ENCODE measurements around the gene GPRIN1.
"Not testable (repeated sequence)": the region's sequence is repeated elsewhere in the genome, so short reads cannot be mapped to it uniquely, and the experiment has no call there.

The GPRIN1 gene

DNA sequence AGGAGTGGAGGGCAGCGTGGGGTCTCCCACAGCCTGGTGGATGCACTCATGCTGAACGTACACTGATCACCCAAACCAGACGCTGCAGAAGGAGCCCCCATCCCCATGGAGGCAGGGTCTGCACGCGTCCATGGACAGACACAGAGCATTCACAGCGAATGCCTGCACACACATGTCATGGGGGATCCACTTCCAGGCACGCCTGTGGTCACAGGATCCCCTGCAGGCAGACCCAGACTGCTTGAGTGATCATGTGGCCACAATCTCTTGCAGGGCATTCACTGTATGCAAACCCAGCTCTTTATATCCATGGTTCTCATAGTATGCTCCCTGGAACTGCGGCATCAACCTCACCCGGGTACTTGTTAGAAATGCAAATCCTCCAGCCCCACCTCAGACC, 15.0 kb upstream of the GPRIN1 start:
- DNase-seq (ENCODE audit: low spot score): no peak

DNA sequence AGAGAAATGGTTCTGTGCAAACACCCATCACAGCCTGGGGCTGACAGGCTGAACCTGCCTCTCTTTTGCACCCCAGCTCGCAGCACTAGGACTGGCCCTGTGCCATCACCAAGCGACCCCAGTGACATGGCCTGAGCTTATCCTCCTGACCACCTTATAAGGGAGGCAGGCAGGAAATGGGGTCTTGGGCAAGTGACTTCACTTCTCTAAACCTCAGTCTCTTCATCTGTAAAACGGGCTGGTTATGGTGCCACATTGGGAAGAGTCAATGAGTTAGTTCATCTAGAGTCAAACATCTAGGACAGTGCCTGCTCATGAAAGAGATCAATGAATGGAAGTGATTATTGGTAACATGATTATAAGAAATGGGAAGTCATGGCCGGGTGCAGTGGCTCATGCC, 14.2 kb upstream of the GPRIN1 start:
- no peak for DNase-seq (ENCODE audit: low spot score)

DNA sequence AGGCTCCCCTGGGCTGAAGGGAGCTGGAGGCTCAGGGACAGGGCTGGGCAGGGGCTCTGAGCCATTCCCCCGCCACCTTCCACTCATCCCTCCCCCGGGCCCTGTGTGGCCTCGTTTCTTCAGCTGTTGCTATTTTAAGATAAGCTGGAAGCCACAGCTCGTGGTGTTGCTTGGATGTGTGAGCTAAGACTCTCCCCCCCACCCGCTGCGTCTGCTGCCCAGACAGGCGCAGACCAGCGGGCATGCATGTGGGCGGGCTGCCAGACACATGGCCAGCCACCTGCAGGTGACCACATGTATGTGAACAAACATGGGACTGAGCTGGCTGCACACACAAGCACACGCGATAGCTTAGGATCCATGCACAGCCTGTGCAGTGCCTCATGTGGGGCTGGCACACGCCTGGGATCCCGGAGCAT, 11.7 kb upstream of the GPRIN1 start:
- no peak for DNase-seq (ENCODE audit: low spot score)

DNA sequence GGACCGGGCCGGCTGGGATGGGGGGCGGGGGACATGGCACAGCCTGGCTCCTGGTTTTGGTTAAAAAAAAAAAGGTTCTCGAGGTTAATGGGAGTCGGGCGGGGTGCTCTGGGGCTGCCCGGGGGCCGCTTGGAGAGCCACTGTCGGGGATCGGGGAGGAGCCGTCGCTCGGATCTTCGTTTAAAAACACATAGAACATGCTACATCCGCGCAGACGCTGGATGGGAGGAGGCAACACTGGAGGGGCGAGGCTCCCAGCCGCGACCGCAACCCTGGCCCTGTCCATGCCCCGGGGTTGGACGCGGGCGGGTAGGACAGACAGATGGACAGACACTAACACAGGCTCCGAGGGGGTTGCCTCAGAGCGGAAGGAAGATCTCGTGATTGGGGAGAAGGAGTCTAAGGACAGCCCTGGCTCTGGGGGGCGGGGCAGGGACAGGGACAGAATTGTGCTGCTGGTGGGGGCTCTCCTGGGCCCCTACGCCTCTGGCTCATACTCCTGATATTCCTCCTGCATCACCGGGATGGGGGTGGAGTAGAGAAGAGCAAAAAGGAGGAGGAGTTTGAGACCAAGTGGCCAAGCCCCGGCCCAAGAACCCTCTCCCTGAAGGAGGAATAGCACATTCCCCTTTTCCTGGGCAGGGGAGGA, 10.5 kb upstream of the GPRIN1 start:
- DNase-seq (ENCODE audit: low spot score): no peak

DNA sequence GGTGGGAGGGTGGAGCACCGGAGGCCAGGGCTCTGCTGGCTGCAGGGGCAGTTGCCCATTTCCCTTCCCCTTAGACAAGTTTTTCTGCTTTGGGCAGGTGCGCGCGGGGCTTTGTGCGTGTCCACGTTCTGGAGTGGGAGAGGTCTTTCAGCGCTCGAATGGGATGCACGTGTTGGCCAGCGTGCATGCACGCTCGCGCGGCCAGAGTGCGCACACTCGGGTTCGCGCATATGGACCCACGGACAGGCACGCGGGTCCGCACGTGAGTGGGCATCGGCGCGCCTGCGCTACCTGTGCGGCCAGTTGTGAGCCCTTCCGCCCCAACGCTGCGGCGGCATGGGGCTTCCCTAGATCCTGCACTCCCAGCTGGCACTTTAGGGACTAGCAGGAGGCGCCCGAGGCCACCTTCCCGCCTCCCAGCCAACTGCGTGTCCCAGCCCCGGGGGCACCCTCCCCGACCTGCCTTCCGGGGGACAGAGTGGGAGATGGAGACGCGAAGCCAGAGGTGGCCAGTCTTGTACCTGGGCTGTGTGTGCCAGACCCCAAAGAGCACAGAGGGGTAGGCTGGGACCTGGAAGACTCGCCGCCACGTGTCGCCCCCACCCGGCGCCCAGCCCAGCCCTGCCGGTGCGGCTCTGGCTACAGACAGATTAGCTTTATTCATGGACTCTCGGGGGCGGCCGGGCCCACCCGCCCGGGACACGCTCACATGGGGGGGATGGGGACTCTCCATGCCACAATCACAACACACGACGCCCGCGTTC, 9.8 kb upstream of the GPRIN1 start:
- no peak for DNase-seq (ENCODE audit: low spot score)

DNA sequence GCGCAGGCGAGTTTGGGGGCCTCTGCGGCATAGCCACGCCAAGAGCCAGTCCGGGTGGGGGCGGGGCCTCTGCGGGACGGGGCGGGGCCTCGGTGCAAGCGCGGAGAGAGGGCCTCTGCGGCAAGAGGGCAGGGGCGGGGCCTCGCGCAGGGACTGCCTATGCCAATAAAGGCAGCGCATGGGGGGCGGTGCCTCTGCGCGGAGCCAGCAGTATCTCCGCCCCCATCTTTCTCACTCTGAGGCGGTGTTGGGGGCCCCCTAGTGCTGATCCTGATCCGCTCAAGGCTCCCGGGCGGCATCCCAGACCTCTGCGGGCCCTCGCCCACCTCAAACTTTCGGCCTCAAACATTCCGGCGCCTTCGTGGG, 9.2 kb upstream of the GPRIN1 start:
- peak; percentile 89 for DNase-seq (ENCODE audit: low spot score)

DNA sequence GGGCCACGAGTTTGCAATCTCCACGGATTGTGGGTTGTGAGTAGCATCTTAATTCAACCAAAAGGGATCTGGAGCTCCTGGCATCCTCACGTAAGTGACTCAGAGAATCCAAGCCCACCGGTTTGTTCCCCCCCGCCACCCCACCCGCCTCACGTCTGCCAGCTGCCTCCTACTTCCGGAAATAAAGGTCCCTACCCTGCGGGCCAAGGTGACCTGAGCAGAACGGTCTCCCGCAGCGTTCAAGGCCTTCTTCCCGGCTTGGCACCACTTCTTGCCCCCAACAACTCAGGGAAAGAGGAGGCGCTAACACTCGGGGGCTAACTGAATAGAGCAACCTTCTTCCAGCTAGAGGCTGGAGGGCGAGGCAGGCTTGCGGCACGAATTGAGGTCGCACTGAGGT, 8.8 kb upstream of the GPRIN1 start:
- no peak for DNase-seq (ENCODE audit: low spot score)

DNA sequence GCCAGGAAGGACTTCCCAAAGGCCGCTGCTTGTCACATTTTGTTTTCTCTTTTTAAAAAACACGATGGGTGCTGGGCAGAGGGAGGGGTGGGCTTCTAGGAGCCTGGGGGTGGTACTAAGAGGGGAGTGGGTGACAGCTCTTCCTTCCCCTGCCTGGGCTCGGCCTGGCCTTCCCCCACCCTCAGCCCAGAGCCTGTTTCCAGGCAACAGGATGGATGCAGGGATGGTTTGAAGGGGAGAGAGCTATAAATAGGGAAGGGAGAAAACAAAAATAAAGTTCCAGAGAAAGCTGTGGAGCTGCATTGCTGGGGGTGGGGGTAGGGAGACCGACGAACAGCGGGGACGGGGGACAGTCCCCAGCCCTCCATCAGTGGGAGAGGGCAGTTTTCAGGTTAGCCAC, 6.6 kb upstream of the GPRIN1 start:
- DNase-seq (ENCODE audit: low spot score): no peak

DNA sequence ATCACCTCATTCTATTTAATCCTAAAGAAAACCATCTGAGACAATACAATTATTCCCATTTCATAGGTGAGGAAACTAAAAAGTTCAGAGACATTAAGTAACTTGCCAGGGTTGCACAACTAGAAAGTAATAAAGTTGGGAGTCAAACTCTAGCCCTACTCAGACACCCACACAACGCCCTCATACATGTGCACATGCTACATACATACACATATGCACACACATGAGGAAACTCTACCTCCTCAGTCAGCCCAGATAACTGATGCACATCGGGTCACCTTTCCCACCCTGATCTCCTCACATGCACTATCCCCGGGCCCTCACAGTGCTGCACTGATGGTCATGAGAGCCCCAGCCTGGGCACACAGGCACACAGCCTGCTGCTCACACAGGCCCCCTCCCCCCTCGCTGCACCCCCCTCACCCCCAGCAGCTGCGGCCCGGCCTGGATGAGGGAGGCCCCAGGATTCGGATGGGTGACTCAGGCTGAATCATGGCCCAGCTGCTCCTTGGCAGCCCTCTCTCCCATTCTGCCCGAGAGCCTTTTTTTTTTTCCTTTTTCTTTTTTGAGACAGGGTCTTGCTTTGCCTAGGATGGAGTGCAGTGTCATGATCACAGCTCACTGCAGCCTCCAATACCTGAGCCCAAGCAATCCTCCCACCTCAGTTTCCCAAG, 5.0 kb upstream of the GPRIN1 start:
- no peak for DNase-seq (ENCODE audit: low spot score)

DNA sequence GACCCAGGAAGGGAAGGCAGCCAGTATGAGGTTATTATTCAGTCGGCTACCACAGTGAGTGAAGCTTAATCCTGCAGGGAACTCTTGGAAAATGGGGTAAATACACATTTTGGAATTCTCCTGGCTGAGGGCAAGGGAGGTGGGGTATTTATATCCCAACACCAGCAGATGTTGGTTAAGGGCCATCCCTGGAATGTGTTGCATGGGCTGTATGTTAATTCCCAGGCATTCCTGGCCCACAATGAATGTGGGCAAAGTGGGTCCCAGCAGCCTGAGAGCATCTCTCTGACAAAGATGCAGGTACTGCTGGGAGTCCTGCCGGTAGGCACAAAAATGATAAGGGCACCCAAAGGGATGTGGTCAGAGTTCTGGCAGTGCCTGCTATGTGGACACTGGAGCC, 2.9 kb upstream of the GPRIN1 start:
- no peak for DNase-seq (ENCODE audit: low spot score)

DNA sequence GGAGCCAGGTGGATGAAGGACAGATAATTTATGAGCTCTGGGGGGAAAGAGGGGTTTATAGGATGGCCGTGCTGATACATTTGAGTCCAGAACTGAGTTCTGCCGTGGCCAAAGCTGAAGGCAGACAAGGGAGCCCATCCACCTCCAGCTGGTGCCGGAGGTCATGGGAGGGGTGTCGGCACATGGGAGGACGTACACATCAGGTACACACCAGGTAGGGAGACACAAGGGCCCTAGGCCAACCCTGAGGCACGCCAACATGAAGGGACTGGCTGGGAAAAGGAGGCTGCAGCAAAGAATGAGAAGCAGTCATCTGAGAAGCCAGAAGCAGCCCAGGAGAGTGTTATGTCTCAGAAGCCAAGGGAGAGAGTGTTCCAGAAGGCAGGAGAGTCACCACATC, 2.1 kb upstream of the GPRIN1 start:
- no peak for DNase-seq (ENCODE audit: low spot score)

DNA sequence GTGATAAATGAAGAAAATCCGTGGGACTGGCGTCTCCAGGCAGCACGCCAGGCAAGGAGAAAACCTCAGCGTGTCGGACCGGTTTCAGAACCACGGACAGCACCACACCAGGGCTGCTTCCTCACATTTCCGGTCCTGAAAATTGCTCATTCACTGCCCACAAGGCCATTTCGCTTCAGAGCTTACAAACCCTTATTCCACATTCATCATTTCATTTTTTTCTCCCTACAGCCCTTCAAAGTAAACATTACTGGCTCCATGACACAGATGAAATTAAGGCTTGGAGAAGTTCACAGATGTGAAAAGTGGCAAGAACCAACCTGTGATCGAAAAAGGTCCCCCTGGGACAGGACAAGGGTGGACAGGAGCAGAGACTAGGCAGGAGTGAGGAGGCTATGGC, 1.5 kb upstream of the GPRIN1 start:
- DNase-seq (ENCODE audit: low spot score): peak; percentile 43

DNA sequence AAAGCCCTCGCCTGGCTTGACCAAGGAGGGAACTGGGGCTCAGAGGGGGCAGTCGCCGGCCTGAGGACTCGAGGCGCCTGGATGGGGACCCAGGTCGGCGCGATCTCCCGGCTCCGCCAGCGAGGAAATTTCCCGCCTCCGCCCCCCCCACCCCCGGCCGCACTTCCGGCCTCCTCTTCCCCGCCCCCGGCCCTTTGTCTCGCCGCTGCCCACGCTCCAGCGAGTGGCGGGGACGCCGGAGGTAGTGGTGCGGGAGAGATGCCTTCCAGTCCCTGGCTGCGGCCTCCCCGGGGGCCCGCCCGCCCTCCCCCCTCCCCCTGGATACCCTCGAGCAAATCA, 448 bp upstream of the GPRIN1 start:
- DNase-seq (ENCODE audit: low spot score): no peak

DNA sequence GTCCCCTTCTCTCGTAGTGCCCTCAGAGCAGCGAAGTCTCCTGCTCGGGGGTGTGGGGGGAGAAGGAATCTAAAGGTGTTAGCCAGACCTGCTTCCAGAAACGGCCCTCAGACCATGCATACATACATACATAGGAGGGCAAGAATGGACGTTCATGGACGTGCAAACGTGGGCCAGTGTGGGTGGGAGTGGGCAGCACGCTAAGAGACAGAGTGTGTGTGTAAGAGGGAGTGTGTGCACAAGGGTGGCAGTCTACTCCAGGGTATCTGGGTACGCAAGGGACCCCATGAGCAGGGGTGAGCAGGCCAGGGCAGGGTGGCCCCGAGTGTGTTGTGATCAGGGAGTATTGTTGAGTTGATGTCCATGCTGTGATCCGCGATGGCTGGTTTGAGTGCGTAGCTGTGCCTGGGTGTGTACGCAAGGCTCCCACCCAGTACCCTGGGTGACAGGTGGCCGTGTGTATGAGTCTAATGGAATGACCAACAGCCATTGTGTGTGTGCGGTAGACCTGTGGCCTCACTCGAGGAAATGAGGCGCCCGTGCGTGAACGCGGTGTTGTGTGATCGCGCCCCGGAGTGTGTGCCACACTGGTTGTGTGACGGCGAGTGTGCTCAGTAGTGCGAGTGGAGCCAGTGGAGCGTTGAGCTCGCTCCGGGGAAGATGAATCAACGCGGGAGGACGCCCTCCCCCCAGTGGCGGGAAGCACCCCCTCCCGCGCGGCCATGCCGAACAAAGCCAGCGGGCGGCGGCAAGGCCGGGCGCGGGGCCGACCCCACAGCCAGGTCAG, 826 bp downstream of the GPRIN1 start:
- DNase-seq (ENCODE audit: low spot score): no peak

DNA sequence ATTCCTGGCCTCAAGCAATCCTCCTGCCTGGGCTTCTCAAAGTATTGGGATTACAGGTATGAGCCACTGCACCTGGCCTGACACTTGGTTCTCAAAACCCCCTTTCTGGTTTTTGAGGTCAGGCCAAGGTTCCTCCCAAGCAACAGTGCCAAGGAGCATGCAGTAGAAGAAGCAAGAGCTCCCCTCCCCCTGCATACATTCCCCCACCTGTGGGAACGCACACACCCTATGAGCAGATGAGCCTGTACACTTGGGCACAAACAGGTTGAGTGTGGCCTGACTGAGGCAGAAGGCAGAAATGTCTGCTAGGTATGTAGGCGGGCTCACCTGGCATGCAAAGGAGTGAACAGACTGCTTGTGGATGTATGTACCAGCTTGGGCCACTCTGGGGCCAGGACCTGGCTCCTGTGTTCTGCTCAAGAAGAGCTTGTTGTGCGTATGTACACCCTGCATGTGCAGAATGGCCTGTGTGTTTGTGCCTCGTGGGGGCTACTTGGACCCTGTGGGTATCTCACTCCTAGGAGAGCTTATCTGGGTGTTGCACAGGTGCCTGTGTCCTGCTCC, 1.7 kb downstream of the GPRIN1 start:
- no peak for DNase-seq (ENCODE audit: low spot score)

DNA sequence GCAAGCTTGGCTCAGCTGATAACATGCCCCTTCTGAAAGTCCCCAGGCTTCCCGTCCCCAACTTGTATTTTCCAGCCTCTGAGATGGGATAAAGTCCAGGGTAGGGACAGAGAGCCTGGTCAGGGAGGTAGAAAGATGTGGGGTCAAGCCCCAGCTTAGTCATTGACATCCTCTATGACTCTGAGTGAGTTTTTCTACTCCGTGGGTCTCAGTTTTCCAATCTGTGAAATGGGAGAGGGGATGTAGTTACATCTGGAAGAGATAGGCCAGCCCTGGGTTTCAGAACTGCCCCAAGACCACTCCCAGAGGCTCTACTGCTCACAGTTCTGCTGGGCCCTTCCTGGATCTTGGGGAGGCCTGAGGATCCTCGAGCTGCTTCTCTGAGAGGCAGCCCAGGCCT, 3.1 kb downstream of the GPRIN1 start:
- no peak for DNase-seq (ENCODE audit: low spot score)

DNA sequence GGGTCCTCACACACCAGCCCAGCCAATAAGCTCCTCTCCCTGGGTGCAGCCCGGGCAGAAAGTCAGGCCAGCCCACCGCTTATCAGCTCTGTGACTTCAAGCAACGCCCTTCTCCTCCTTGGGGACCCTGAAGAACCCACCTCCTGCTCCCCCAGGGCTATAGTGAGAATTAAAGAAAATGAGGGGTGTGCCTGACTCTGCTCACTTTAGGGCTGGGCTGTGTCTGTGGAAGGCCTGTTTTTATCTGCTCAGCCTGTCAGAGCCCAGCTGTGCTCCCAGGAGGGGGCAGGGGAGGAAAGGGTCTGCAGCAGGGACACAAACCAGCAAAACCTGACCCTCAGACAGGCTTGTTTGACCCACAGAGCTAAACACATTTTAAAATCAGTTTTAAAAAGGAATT, 3.9 kb downstream of the GPRIN1 start:
- no peak for DNase-seq (ENCODE audit: low spot score)

DNA sequence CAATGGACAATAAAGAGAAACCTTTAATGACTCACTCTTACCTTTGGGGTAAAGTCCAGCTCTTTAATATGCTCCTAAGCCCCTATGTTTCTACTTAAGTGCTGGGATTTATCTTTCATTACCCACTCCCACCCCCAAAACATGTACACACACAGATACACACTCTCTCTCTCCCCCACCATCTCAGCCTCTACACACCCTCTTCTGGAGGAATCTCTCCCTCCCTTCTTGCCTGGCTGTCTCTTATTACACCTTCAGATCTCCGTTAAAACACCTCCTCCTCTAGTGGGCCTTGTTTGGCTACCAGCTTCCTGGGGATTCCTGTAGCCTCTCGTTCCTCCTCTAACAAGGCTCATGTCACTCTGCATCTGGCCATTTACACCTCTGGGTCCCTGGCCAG, 6.9 kb downstream of the GPRIN1 start:
- no peak for DNase-seq (ENCODE audit: low spot score)

DNA sequence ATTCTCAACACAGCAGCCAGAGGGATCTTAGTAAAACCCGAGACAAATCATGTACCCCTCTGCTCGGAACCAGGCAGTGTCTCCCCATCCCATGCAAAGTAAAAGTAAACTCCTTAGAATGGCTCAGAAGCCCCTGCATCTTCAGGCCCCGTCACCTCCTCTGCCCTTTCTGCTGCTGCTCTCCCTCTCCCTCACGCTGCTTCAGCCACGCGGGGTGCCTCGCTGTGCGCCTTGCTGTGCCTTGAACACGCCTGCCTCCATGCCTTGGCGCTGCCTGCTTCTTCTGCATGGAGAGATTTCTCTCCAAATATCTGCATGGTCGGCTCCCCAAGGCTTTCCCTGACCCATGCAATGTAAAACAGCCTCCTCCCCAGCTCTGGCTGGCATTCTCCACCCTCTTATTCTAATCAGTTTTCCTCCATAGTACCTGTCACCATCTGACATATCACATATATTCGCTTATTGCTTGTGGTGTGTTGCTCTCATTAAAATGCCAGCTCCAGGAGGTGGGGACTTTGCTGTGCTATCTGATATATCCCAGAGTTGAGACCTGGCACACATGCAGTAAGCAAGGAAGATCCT, 8.0 kb downstream of the GPRIN1 start:
- no peak for DNase-seq (ENCODE audit: low spot score)

DNA sequence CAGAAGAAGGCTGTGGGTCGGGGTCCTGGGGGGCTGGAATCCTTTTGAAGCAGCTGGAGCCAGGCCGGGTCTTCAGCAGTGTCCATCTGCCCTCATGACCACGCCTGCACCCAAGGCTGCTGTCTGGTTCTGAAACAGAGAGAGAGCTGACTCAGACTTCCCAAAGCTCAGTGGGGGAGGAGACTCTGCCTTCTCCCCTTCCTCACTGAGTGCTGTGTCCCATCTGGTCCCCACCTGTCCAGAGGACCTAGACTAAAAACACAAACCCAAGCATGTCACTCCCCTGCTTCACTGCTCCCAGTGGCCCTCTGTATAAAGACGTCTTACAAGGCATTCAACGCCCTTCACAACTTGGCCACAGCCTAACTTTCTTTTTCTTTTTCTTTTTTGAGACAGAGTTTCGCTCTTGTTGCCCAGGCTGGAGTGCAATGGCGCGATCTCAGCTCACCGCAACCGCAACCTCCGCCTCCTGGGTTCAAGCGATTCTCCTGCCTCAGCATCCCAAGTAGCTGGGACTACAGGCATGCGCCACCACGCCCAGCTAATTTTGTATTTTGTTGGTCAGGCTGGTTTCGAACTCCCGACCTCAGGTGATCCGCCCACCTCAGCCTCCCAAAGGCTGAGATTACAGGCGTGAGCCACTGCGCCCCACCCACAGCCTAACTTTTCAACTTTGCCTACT, 10.1 kb downstream of the GPRIN1 start:
- not testable (repeated sequence) for DNase-seq (ENCODE audit: low spot score)

Data from COLO829 (cell line).